K562 (cell line): ENCODE measurements around the gene CMBL. TPM values are rescaled to one million over a fixed set of nuclear protein-coding genes. Genes with fewer than 3 reads are reported as not detected.

ENCODE experiments used
- ATAC-seq: fragments of 200-7000 bp; cut with Tn5 transposase; 3 replicates; pipeline ENCODE4 v1.9.1; 2020; ENCODE audit warnings: moderate library complexity
- BruUV-seq: library from RNA; stranded (reverse); fragments of 400-500 nt; replicated peaks from 2 replicates; lab custom pipeline; 2021; lab: Mats Ljungman, UMichigan
- CTCF ChIA-PET: fragments of 300-600 bp; formaldehyde crosslinking; extraction: SDS; loops from one replicate; lab custom pipeline; 2021; ENCODE audit warnings: low intra/inter-chr PET ratio; lab: Yijun Ruan, JAX
- POLR2A ChIA-PET: fragments of 300-600, 350-650 bp; sonication (Branson Sonifier 250); formaldehyde crosslinking; extraction: SDS; loops from one replicate; lab custom pipeline; 2021; ENCODE audit warnings: antibody characterized with exemption, inconsistent platforms; lab: Yijun Ruan, JAX
- DNase-seq, 4 experiments: peaks; one replicate each; pipeline versions ENCODE4 v3.0.0 to v3.0.0-alpha.2; 2011 to 2018; ENCODE audit warnings: low spot score in 3 of 4, mixed read lengths in 3 of 4; ENCODE audit errors: extremely low read depth in 1 of 4
- FAIRE-seq: peaks from 2 replicates; lab custom pipeline; 2011; peaks lifted over from hg19 to GRCh38; lab: Jason Lieb, UNC
- H2AFZ ChIP-seq: 2 replicates; pipeline ENCODE4 v1.6.0; 2011; ENCODE audit warnings: low read depth, low read length, control low read depth, inconsistent platforms
- H3K27ac ChIP-seq: fragments of 200-600 bp; 3 replicates; pipeline ENCODE4 v1.8.0; 2011; ENCODE audit warnings: low read depth, mild to moderate bottlenecking, control low read depth, inconsistent platforms, low read length, moderate library complexity, mixed read lengths; ENCODE audit errors: extremely low read depth
- H3K27me3 ChIP-seq, 2 experiments: fragments of 300-600 bp in 1 of 2; 2 replicates in 1 of 2; 3 replicates in 1 of 2; pipeline versions ENCODE4 v1.6.0 to v1.8.0; 2011; ENCODE audit warnings: inconsistent platforms in 2 of 2, low read length in 2 of 2, mild to moderate bottlenecking in 1 of 2, mixed read lengths in 1 of 2, moderate library complexity in 1 of 2; ENCODE audit not compliant: control insufficient read depth in 2 of 2, insufficient read depth in 2 of 2
- H3K36me3 ChIP-seq: fragments of 300-600 bp; 3 replicates; pipeline ENCODE4 v1.8.0; 2011; ENCODE audit warnings: mild to moderate bottlenecking, low read length, inconsistent platforms; ENCODE audit not compliant: control insufficient read depth, insufficient read depth
- H3K4me1 ChIP-seq, 2 experiments: fragments of 200-600 bp in 1 of 2; replicated peaks in 1 of 2; 2 replicates in 1 of 2; 3 replicates in 1 of 2; pipeline versions ENCODE4 v1.5.1 to v1.8.0; 2011; ENCODE audit warnings: inconsistent platforms in 2 of 2, low read length in 2 of 2, mild to moderate bottlenecking in 1 of 2, mixed read lengths in 1 of 2, moderate library complexity in 1 of 2; ENCODE audit not compliant: control insufficient read depth in 2 of 2, insufficient read depth in 2 of 2
- H3K4me2 ChIP-seq: 2 replicates; pipeline ENCODE4 v1.6.1; 2011; ENCODE audit warnings: low read length, control low read depth, inconsistent platforms, mixed read lengths; ENCODE audit not compliant: insufficient read depth
- H3K4me3 ChIP-seq: fragments of 200-600 bp; sonication (generic), shearing (Covaris generic); 2 replicates; pipeline ENCODE4 v1.5.1; 2016; ENCODE audit warnings: control low read depth, inconsistent platforms
- H3K79me2 ChIP-seq: fragments of 200-600 bp; 3 replicates; pipeline ENCODE4 v1.8.0; 2011; ENCODE audit warnings: low read length, inconsistent platforms; ENCODE audit not compliant: control insufficient read depth, insufficient read depth
- H3K9ac ChIP-seq, 2 experiments: 2 replicates each; pipeline versions ENCODE4 v1.6.0 to v1.6.1; 2011; ENCODE audit warnings: low read depth in 2 of 2, low read length in 2 of 2, control low read depth in 1 of 2, inconsistent platforms in 1 of 2, mild to moderate bottlenecking in 1 of 2, mixed read lengths in 1 of 2; ENCODE audit not compliant: insufficient read depth in 1 of 2
- H3K9me1 ChIP-seq: one replicate; pipeline ENCODE4 v1.6.0; 2011; ENCODE audit warnings: inconsistent platforms, mild to moderate bottlenecking, low read length, moderate library complexity; ENCODE audit not compliant: control insufficient read depth, insufficient read depth
- H3K9me3 ChIP-seq: replicated peaks from 2 replicates; pipeline ENCODE4 v1.5.1; 2011; ENCODE audit warnings: low read depth, low read length, inconsistent platforms; ENCODE audit not compliant: control insufficient read depth, insufficient read depth
- H4K20me1 ChIP-seq: replicated peaks from 2 replicates; pipeline ENCODE4 v1.6.1; 2011; ENCODE audit warnings: low read length, inconsistent platforms, mixed read lengths; ENCODE audit not compliant: control insufficient read depth, insufficient read depth
- CBX5 ChIP-seq: IDR thresholded peaks from 2 replicates; pipeline ENCODE4 v1.6.1; 2014; ENCODE audit warnings: low read depth, borderline replicate concordance
- CCNT2 ChIP-seq: IDR thresholded peaks from 2 replicates; pipeline ENCODE4 v1.6.1; 2011; ENCODE audit warnings: borderline replicate concordance, low read depth, mild to moderate bottlenecking, moderate library complexity, mixed read lengths, low read length; ENCODE audit not compliant: insufficient read length; ENCODE audit errors: extremely low read depth
- CREB1 ChIP-seq, 2 experiments: sonication (generic) in 1 of 2; formaldehyde crosslinking in 1 of 2; IDR thresholded peaks; 2 replicates each; pipeline versions ENCODE4 v1.6.1 to v1.8.0; 2012 to 2022; ENCODE audit warnings: inconsistent platforms in 1 of 2, mild to moderate bottlenecking in 1 of 2, missing genetic modification reagents in 1 of 2, moderate library complexity in 1 of 2
- L3MBTL2 ChIP-seq: fragments of 450-650 bp; IDR thresholded peaks from 2 replicates; pipeline ENCODE4 v1.6.1; 2016; ENCODE audit warnings: mild to moderate bottlenecking, moderate library complexity
- NFIC ChIP-seq: fragments of 450-650 bp; IDR thresholded peaks from 2 replicates; pipeline ENCODE4 v1.6.1; 2017; ENCODE audit warnings: mild to moderate bottlenecking, inconsistent platforms
- RBM39 ChIP-seq: fragments of 200-400 bp; formaldehyde crosslinking; optimal IDR thresholded peaks from 2 replicates; pipeline ENCODE3; 2018; ENCODE audit warnings: low read depth, low read length
- SMARCA4 ChIP-seq: fragments of 450-650 bp; IDR thresholded peaks from 2 replicates; pipeline ENCODE4 v1.6.1; 2016
- SPI1 ChIP-seq: IDR thresholded peaks from 2 replicates; pipeline ENCODE4 v1.6.1; 2011; ENCODE audit warnings: low read depth, low read length, control low read depth, borderline replicate concordance
- TAF15 ChIP-seq: fragments of 200-400 bp; formaldehyde crosslinking; IDR thresholded peaks from 2 replicates; pipeline ENCODE4 v1.6.1; 2017; ENCODE audit warnings: mild to moderate bottlenecking, low read depth, low read length, moderate library complexity
- WGBS: fragments of 100-300 bp; shearing (Covaris generic); methylation state at CpG from one replicate; pipeline ENCODE4 v1.1.6; 2016; ENCODE audit warnings: low coverage, mixed read lengths; ENCODE audit not compliant: insufficient coverage; ENCODE audit errors: missing lambda C conversion rate; 5-methylcytosine and 5-hydroxymethylcytosine counted together
- in situ Hi-C: fragments of 300-500 bp; cut with MboI; formaldehyde crosslinking; loops from 4 replicates; pipeline ENCODE4 v1.15.0; 2018; ENCODE audit warnings: inconsistent platforms, mixed read lengths
- intact Hi-C: fragments of 100-400 bp; cut with micrococcal nuclease; formaldehyde crosslinking; loops from 2 replicates; pipeline ENCODE4 v1.14.2; 2022
- polyA plus RNA-seq, 8 experiments: library from polyadenylated mRNA; depleted of rRNA in 4 of 8; stranded (reverse) in 5 of 8; unstranded in 3 of 8; fragments of >200 nt; fragmentation: Nextera tagmentation in 2 of 8; fragmentation: Illumina TruSeq in 1 of 8; extraction: Ambion mirVana in 2 of 8; extraction: Trizol in 1 of 8; gene quantifications; 2 replicates each; pipeline versions ENCODE4 v1.2.1 to v1.2.3, GENCODE V29; 2011 to 2014; ENCODE audit warnings: inconsistent platforms in 1 of 8, missing spikeins in 1 of 8
- total RNA-seq, 7 experiments: library from RNA; depleted of rRNA in 6 of 7; stranded (reverse); fragments of >200 nt in 6 of 7; fragmentation: Illumina TruSeq in 2 of 7; extraction: Trizol in 2 of 7; gene quantifications; 2 replicates each; pipeline versions ENCODE4 v1.2.1 to v1.2.3, GENCODE V29; 2011 to 2021; ENCODE audit warnings: low replicate concordance in 1 of 7
- TF ChIP-seq, protein P1 (sequence below), 2 experiments: fragments of 450-650 bp in 1 of 2; sonication (generic) in 1 of 2; formaldehyde crosslinking in 1 of 2; IDR thresholded peaks; 2 replicates each; pipeline versions ENCODE4 v1.7.1 to v1.9.0; 2016 to 2022; ENCODE audit warnings: inconsistent platforms in 1 of 2, mild to moderate bottlenecking in 1 of 2, missing genetic modification reagents in 1 of 2
- TF ChIP-seq, protein P2 (sequence below), 2 experiments: IDR thresholded peaks; 2 replicates each; pipeline ENCODE4 v1.6.1; 2011; ENCODE audit warnings: borderline replicate concordance in 1 of 2, control low read depth in 1 of 2, low read depth in 1 of 2, low read length in 1 of 2, mild to moderate bottlenecking in 1 of 2, mixed read lengths in 1 of 2, moderate library complexity in 1 of 2; ENCODE audit not compliant: insufficient read depth in 1 of 2, insufficient read length in 1 of 2, poor library complexity in 1 of 2, severe bottlenecking in 1 of 2; ENCODE audit errors: extremely low read depth in 1 of 2

CMBL gene
- total and polyA plus RNA-seq, 9 of the 15 experiments (the other 6 are each of a cell fraction or from before 2014, with no cell fraction given): 22.6 to 192 (median 71.1) TPM

DNA sequence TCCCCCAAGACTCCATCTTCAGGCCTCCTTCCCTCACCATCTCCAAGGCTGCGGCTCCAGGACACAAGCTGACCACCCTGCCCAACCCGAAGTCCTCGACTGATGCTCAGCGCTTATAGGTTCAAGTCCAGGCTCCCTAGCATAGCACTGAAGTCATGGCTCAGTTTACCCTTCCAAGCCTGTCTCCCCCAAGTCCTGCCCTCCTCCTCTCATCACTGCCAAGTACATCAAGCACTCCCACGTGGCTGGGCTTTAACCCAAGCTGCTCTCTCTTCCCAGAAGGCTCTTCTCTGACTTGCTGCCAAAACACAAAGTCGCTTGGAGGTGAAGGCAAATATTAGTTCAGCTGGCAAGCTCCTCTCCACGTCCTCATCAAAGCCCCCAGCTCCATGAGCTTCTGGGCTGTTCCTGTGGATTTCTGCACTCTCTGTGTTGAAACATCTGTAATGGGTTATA is 23.7 kb upstream of the CMBL start:
- ChIA-PET CTCF (no interaction called here), POLR2A (interaction anchor here (0.7 to 2.4 kb wide), 4 partner anchors 10 to 18 kb away, joined by 3 to 8 read pairs (median 6); no protein-coding TSS in a partner anchor)
- H3K4me2 ChIP-seq: no peak overlapping the region
- H3K9ac ChIP-seq: peak overlapping the region in 1 of 2 experiments; percentile 30; a peak in 1 of 4 replicates
- H3K36me3 ChIP-seq: no peaks in the 10 kb centered on the region
- peak overlapping the region; percentile 41 for H2AFZ ChIP-seq
- ATAC-seq (peak; percentile 12; the same call in 1 of the 3 replicates), DNase-seq (peak in 1 of 4 experiments; percentile 4), FAIRE-seq (peak; percentile 6)
- no peaks in the 10 kb centered on the region for H4K20me1 ChIP-seq
- H3K4me1 ChIP-seq: peaks cover 7% of the 10 kb centered on the region in 2 experiments; a peak in 4 of 5 replicates
- H3K27me3 ChIP-seq: no peaks in the 10 kb centered on the region
- H3K79me2 ChIP-seq: no peaks in the 10 kb centered on the region
- H3K9me1 ChIP-seq: no peaks in the 10 kb centered on the region
- H3K27ac ChIP-seq: no peak overlapping the region
- in situ Hi-C loops (no loop called here), intact Hi-C loops (no loop called here)
- no peak overlapping the region for H3K4me3 ChIP-seq
- H3K9me3 ChIP-seq: no peaks in the 10 kb centered on the region; the same call in 1 of the 2 replicates
- BruUV-seq: no TSS peak
- WGBS: 31% methylated on average over 7 of the region's 7 CpGs
- TF ChIP-seq RBM39: no peak
- TF ChIP-seq CCNT2: no peak
- TF ChIP-seq SPI1: no peak
- TF ChIP-seq NFIC: peak; percentile 47; the same call in 1 of the 2 replicates
- TF ChIP-seq, protein P1, sequence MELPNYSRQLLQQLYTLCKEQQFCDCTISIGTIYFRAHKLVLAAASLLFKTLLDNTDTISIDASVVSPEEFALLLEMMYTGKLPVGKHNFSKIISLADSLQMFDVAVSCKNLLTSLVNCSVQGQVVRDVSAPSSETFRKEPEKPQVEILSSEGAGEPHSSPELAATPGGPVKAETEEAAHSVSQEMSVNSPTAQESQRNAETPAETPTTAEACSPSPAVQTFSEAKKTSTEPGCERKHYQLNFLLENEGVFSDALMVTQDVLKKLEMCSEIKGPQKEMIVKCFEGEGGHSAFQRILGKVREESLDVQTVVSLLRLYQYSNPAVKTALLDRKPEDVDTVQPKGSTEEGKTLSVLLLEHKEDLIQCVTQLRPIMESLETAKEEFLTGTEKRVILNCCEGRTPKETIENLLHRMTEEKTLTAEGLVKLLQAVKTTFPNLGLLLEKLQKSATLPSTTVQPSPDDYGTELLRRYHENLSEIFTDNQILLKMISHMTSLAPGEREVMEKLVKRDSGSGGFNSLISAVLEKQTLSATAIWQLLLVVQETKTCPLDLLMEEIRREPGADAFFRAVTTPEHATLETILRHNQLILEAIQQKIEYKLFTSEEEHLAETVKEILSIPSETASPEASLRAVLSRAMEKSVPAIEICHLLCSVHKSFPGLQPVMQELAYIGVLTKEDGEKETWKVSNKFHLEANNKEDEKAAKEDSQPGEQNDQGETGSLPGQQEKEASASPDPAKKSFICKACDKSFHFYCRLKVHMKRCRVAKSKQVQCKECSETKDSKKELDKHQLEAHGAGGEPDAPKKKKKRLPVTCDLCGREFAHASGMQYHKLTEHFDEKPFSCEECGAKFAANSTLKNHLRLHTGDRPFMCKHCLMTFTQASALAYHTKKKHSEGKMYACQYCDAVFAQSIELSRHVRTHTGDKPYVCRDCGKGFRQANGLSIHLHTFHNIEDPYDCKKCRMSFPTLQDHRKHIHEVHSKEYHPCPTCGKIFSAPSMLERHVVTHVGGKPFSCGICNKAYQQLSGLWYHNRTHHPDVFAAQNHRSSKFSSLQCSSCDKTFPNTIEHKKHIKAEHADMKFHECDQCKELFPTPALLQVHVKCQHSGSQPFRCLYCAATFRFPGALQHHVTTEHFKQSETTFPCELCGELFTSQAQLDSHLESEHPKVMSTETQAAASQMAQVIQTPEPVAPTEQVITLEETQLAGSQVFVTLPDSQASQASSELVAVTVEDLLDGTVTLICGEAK (IDR thresholded peaks at IDR 0.05): no peak
- TF ChIP-seq, protein P1 (CRISPR knock-in tag; IDR thresholded peaks at IDR 0.05): no peak
- TF ChIP-seq SMARCA4: no peak
- TF ChIP-seq, protein P2, sequence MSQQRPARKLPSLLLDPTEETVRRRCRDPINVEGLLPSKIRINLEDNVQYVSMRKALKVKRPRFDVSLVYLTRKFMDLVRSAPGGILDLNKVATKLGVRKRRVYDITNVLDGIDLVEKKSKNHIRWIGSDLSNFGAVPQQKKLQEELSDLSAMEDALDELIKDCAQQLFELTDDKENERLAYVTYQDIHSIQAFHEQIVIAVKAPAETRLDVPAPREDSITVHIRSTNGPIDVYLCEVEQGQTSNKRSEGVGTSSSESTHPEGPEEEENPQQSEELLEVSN (IDR thresholded peaks at IDR 0.05; ENCODE audit: borderline replicate concordance in 1 of 2, extremely low read depth in 1 of 2, insufficient read depth in 1 of 2, insufficient read length in 1 of 2, low read depth in 1 of 2, low read length in 1 of 2, poor library complexity in 1 of 2, severe bottlenecking in 1 of 2): peak in 1 of 2 experiments; percentile 23
- no peak for TF ChIP-seq CREB1 (IDR thresholded peaks at IDR 0.05)
- no peak for TF ChIP-seq CREB1 (CRISPR knock-in tag; IDR thresholded peaks at IDR 0.05)
- TF ChIP-seq L3MBTL2: peak; percentile 53
- no peak for TF ChIP-seq CBX5
- no peak for TF ChIP-seq TAF15
